ENCODE measurements around the gene ARHGAP26.

Gene ARHGAP26

DNA sequence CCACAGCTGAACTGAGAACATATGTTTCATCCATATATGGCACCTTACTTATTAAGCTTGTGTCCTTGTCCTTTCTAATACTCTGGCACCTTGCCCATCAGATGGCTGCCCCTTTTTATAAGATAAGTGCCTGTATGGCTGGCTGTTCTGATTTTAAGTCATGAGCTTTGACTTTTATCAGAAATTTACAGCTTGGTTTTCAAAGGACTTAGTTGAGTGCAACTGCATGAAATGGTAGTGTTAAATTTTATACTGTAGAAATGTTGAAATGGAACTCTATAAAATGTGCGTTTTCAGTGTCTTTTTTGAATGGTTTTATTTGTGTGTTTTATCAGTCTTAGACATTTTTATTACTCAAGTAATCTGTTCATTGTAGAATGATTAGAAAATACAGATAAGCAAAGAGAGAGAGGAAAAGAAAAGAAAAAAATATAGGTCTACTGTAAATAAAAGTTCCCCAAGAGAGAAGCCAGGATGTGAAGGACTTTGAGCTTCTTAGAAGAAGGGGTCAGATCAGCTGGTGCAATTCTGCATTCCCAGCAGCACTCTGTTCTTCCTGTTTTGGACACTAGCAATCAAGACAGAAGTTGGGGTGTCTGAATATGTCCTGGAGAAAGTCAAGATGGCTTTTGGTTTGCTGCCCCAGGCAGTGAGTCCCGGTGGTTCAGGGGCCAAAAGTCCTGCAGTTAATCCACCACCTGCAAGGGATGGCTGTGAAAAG lies 38.9 kb downstream of the ARHGAP26 start:
- DNase-seq (ENCODE audit: extremely low read depth, low read depth) = no peak
- H3K4me3 ChIP-seq (replicated peaks; ENCODE audit: low read depth, low read length) = no peak overlapping the region
- TF ChIP-seq, protein P1, sequence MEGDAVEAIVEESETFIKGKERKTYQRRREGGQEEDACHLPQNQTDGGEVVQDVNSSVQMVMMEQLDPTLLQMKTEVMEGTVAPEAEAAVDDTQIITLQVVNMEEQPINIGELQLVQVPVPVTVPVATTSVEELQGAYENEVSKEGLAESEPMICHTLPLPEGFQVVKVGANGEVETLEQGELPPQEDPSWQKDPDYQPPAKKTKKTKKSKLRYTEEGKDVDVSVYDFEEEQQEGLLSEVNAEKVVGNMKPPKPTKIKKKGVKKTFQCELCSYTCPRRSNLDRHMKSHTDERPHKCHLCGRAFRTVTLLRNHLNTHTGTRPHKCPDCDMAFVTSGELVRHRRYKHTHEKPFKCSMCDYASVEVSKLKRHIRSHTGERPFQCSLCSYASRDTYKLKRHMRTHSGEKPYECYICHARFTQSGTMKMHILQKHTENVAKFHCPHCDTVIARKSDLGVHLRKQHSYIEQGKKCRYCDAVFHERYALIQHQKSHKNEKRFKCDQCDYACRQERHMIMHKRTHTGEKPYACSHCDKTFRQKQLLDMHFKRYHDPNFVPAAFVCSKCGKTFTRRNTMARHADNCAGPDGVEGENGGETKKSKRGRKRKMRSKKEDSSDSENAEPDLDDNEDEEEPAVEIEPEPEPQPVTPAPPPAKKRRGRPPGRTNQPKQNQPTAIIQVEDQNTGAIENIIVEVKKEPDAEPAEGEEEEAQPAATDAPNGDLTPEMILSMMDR (IDR thresholded peaks at IDR 0.05; ENCODE audit: low read depth, low read length, missing control alignments) = no peak

DNA sequence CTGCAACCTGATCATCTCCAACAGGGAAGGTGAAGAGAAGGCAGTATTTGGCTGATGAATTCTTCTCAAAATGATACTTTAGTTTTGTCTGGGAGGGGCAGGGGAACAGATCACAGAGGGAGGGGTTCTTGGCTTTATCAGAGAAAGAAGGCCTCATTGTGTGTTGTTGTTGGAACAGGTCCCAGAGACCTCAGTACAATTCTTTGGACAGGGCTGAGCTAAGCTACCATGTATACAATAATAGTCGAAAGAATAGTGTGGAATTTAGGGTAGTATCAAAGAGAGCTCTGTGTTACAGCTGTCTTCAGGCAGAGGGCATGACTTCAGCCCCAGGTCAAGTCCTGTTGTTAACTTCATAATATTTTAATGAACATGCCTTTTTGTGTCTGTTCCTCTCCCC lies 39.9 kb downstream of the ARHGAP26 start:
- TF ChIP-seq, protein P1 (IDR thresholded peaks at IDR 0.05; ENCODE audit: low read depth, low read length, missing control alignments) = no peak
- no peak overlapping the region for H3K4me3 ChIP-seq (replicated peaks; ENCODE audit: low read depth, low read length)
- no peak for DNase-seq (ENCODE audit: extremely low read depth, low read depth)

GRCh38 chr5:142810743-142811290 lies 40.6 kb downstream of the ARHGAP26 start:
- H3K4me3 ChIP-seq (replicated peaks; ENCODE audit: low read depth, low read length) = no peak overlapping the region
- DNase-seq (ENCODE audit: extremely low read depth, low read depth) = no peak
- TF ChIP-seq, protein P1 (IDR thresholded peaks at IDR 0.05; ENCODE audit: low read depth, low read length, missing control alignments) = no peak

GRCh38 chr5:142811866-142812557 lies 41.8 kb downstream of the ARHGAP26 start:
- DNase-seq (ENCODE audit: extremely low read depth, low read depth) = no peak
- TF ChIP-seq, protein P1 (IDR thresholded peaks at IDR 0.05; ENCODE audit: low read depth, low read length, missing control alignments) = no peak
- H3K4me3 ChIP-seq (replicated peaks; ENCODE audit: low read depth, low read length) = no peak overlapping the region

DNA sequence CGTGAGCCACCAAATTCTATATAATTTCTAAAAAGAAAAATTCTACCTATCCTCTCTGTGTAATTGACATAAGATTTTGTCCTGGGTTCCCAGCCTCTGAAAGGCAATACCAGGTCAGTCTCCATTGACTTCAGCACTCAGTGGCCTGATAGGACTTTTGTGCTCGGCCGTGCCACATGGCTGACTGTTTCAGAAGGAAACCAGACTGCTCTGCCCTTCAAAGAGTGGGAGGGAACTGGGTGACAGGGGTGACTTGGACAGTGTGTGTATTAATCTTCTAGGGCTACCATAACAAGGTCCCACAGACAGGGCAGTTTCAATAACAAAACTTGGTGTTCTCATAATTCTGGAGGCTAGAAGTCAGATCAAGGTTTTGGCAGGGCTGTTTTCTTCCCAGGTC lies 43.0 kb downstream of the ARHGAP26 start:
- TF ChIP-seq, protein P1 (IDR thresholded peaks at IDR 0.05; ENCODE audit: low read depth, low read length, missing control alignments) = no peak

GRCh38 chr5:142814122-142814521 lies 43.9 kb downstream of the ARHGAP26 start:
- TF ChIP-seq, protein P1 (IDR thresholded peaks at IDR 0.05; ENCODE audit: low read depth, low read length, missing control alignments) = no peak
- H3K4me3 ChIP-seq (replicated peaks; ENCODE audit: low read depth, low read length) = no peak overlapping the region
- DNase-seq (ENCODE audit: extremely low read depth, low read depth) = no peak

More for the DNA sequence above, 43.0 kb downstream of the ARHGAP26 start:
- H3K4me3 ChIP-seq (replicated peaks; ENCODE audit: low read depth, low read length) = no peak overlapping the region
- no peak for DNase-seq (ENCODE audit: extremely low read depth, low read depth)

Data from HFF-Myc (cell line).